ENCODE measurements around the gene PAM16. TPM values are rescaled to one million over a fixed set of nuclear protein-coding genes. Genes with fewer than 3 reads are reported as not detected.

PAM16 gene
- total and polyA plus RNA-seq, 10 donors = 26.7 to 88.8 (median 41.1) TPM

DNA sequence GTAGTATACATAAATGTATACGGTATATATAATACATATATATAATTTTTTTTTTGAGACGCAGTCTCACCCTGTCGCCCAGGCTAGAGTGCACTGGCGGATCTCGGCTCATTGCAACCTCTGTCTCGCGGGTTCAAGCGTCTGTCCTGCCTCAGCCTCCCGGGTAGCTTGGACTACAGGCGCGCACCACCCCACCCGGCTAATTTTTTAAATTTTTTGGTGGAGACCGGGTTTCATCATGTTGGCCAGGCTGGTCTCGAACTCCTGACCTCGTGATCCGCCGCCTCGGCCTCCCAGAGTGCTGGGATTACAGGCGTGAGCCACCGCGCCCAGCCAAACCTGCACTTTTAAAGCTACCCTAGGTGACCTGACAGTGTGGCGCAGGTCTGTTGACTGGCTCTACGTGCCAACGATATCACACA lies 745 bp downstream of the PAM16 start:
- Histone ChIP-seq H3K4me1 (peaks cover 13 to 63% (median 36%) of the 10 kb centered on the region in 6 donors), H3K27ac (peak overlapping the region; percentile 82 to 95 (median 90)), H3K27me3 (replicated peaks in 1 of 7) (no peaks in the 10 kb centered on the region), H3K36me3 (peaks cover 3 to 41% (median 15%) of the 10 kb centered on the region in 6 donors), H3K9me3 (no peaks in the 10 kb centered on the region), H3K4me3 (peak overlapping the region; percentile 87 to 99 (median 94))
- no peak for TF ChIP-seq POLR2AphosphoS5 (IDR thresholded peaks at IDR 0.05)
- TF ChIP-seq POLR2A (IDR thresholded peaks at IDR 0.05) = no peak
- TF ChIP-seq, protein P1, sequence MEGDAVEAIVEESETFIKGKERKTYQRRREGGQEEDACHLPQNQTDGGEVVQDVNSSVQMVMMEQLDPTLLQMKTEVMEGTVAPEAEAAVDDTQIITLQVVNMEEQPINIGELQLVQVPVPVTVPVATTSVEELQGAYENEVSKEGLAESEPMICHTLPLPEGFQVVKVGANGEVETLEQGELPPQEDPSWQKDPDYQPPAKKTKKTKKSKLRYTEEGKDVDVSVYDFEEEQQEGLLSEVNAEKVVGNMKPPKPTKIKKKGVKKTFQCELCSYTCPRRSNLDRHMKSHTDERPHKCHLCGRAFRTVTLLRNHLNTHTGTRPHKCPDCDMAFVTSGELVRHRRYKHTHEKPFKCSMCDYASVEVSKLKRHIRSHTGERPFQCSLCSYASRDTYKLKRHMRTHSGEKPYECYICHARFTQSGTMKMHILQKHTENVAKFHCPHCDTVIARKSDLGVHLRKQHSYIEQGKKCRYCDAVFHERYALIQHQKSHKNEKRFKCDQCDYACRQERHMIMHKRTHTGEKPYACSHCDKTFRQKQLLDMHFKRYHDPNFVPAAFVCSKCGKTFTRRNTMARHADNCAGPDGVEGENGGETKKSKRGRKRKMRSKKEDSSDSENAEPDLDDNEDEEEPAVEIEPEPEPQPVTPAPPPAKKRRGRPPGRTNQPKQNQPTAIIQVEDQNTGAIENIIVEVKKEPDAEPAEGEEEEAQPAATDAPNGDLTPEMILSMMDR (IDR thresholded peaks at IDR 0.05 in 8 of 11, conservative IDR thresholded peaks at IDR 0.05 in 3 of 11) = no peak
- DNase-seq = no peak
- intact Hi-C loops (cut with DNase I; ENCODE audit: low total_unique reads) = no loop called here
- 28 to 36% (median 34%) methylated on average over 21 to 24 of the region's 24 CpGs for WGBS, 5 donors

DNA sequence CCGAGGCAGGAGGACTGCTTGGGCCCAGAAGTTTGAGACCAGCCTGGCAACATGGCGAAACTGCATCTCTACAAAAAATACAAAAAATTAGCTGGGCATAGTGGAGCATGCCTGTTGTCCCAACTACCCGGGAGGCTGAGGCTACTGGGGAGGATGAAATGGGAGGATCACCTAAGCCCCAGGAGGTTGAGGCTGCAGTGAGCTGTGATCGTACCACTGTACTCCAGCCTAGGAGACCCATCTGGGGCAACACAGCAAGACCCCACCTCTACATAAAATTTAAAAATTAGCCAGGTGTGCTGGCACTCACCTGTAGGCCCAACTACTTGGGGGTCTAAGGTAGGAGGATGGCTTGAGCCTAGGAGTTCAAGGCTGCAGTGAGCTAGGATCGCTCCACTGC lies 1.8 kb downstream of the PAM16 start:
- Histone ChIP-seq H3K36me3 (peaks cover 0 to 30% (median 6%) of the 10 kb centered on the region in 6 donors), H3K4me1 (peaks cover 13 to 71% (median 40%) of the 10 kb centered on the region in 6 donors), H3K4me3 (no peak overlapping the region), H3K27ac (peak overlapping the region in 1 of 8 donors; percentile 94), H3K9me3 (no peaks in the 10 kb centered on the region), H3K27me3 (replicated peaks in 1 of 7) (no peaks in the 10 kb centered on the region)
- no peak for DNase-seq
- TF ChIP-seq, protein P1 (IDR thresholded peaks at IDR 0.05 in 8 of 11, conservative IDR thresholded peaks at IDR 0.05 in 3 of 11) = no peak
- TF ChIP-seq POLR2AphosphoS5 (IDR thresholded peaks at IDR 0.05) = no peak
- intact Hi-C loops (cut with DNase I; ENCODE audit: low total_unique reads) = no loop called here
- 95 to 100% (median 98%) methylated on average over 5 of the region's 5 CpGs for WGBS, 5 donors

DNA sequence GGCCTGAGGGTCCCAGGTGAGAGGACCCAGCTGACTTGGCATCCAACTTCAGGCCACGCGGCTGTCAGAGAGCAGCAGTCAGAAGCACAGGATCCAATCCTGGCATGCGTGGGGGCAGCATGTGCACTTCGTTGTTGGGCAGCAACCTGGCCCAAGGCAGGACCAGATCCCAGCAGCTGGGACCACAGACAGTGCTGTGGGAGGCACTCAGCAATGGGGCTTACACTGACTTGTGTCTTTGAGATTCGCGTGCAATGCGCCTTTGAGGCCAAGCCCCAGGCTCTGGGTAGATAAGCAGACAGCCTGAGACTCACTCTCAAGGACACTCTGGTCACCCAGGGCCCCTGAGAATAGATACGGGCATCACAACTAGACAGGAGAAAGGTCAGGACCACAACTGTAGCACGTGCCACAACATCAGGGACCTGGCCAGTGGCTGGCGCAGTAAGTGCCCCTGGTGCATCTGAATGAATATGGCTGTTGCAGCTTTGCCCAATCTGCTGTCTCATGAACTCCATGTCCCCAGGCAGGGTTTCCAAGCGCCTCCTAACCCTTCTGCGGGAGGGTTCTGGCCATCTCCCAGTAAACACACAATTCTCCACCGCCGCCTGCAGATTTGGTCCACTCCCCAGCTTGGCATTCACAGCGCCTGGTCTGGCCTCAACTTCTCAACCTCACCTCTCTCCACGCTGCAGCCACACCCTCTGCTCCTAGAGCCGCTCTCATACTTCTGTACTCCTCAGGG lies 3.2 kb downstream of the PAM16 start:
- WGBS, 5 donors = 88 to 94% (median 90%) methylated on average over 10 to 17 of the region's 17 CpGs
- Histone ChIP-seq H3K4me3 (no peak overlapping the region), H3K27ac (peak overlapping the region in 6 of 8 donors; percentile 66 to 94 (median 85)), H3K27me3 (replicated peaks in 1 of 7) (no peaks in the 10 kb centered on the region), H3K4me1 (peaks cover 13 to 81% (median 44%) of the 10 kb centered on the region in 6 donors), H3K9me3 (no peaks in the 10 kb centered on the region), H3K36me3 (peaks cover 0 to 24% (median 0%) of the 10 kb centered on the region in 6 donors)
- TF ChIP-seq, protein P1 (IDR thresholded peaks at IDR 0.05 in 8 of 11, conservative IDR thresholded peaks at IDR 0.05 in 3 of 11) = no peak
- peak in 1 of 3 donors; percentile 37 for TF ChIP-seq POLR2AphosphoS5 (IDR thresholded peaks at IDR 0.05)
- intact Hi-C loops (cut with DNase I; ENCODE audit: low total_unique reads) = no loop called here
- no peak for DNase-seq

DNA sequence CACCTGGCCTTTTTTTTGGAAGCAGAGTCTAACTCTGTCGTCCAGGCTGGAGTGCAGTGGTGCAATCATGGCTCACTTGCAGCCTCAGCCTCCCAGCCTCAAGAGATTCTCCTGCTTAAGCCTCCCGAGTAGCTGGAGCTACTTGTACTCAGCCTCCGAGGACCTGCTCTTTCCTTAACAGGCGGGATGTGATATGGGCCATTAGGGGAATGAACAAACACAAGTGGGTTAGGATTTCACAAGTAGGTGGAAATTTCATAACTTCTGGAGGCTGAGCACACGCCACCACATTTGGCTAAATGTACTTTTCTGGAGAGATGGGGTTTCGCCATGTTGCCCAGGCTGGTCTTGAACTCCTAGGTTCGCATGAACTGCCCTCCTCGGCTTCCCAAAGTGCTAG lies 4.1 kb downstream of the PAM16 start:
- Histone ChIP-seq H3K4me3 (peak overlapping the region in 1 of 8 donors; percentile 27), H3K9me3 (no peaks in the 10 kb centered on the region), H3K4me1 (peaks cover 13 to 84% (median 43%) of the 10 kb centered on the region in 6 donors), H3K27me3 (replicated peaks in 1 of 7) (no peaks in the 10 kb centered on the region), H3K27ac (peak overlapping the region in 7 of 8 donors; percentile 35 to 94 (median 84)), H3K36me3 (peaks cover 0 to 34% (median 0%) of the 10 kb centered on the region in 6 donors)
- WGBS, 5 donors = 51 to 86% (median 72%) methylated on average over 7 to 8 of the region's 8 CpGs
- intact Hi-C loops (cut with DNase I; ENCODE audit: low total_unique reads) = no loop called here
- TF ChIP-seq, protein P1 (IDR thresholded peaks at IDR 0.05 in 8 of 11, conservative IDR thresholded peaks at IDR 0.05 in 3 of 11) = no peak
- TF ChIP-seq POLR2AphosphoS5 (IDR thresholded peaks at IDR 0.05) (no peak), POLR2A (IDR thresholded peaks at IDR 0.05) (no peak)
- DNase-seq = no peak
